GM12878 (cell line): ENCODE results near the gene ACTR1A. TPM values are rescaled to one million over a fixed set of nuclear protein-coding genes. Genes with fewer than 3 reads are reported as not detected.

Source experiments
- ATAC-seq: fragments of 200-7000 bp; cut with Tn5 transposase; 3 replicates; pipeline ENCODE4 v1.9.1; 2020; ENCODE audit warnings: mild to moderate bottlenecking, moderate library complexity
- BruUV-seq: library from RNA; stranded (reverse); fragments of 400-500 nt; replicated peaks from 2 replicates; lab custom pipeline; 2021; lab: Mats Ljungman, UMichigan
- CTCF ChIA-PET: fragments of 300-600 bp; sonication (Branson Sonifier 250); formaldehyde crosslinking; extraction: SDS; loops from one replicate; lab custom pipeline; 2021; ENCODE audit warnings: inconsistent platforms; lab: Yijun Ruan, JAX
- POLR2A ChIA-PET: fragments of 350-600 bp; formaldehyde crosslinking; extraction: SDS; loops from one replicate; lab custom pipeline; 2021; ENCODE audit warnings: inconsistent platforms; lab: Charles Lee
- RAD21 ChIA-PET: fragments of 300-600 bp; sonication (Branson Sonifier 250); formaldehyde crosslinking; loops from one replicate; lab custom pipeline; 2023; ENCODE audit warnings: antibody characterized with exemption; ENCODE audit not compliant: unreplicated experiment; lab: Charles Lee
- SMC1A ChIA-PET: fragments of 300-600 bp; sonication (Branson Sonifier 250); formaldehyde crosslinking; loops from one replicate; lab custom pipeline; 2023; ENCODE audit not compliant: unreplicated experiment, uncharacterized antibody; lab: Charles Lee
- DNase-seq: peaks from one replicate; pipeline ENCODE4 v3.0.0-alpha.2; 2011; ENCODE audit warnings: low read depth, low spot score
- FAIRE-seq: peaks from 3 replicates; lab custom pipeline; 2011; peaks lifted over from hg19 to GRCh38; lab: Jason Lieb, UNC
- H2AFZ ChIP-seq: 2 replicates; pipeline ENCODE4 v1.6.0; 2011; ENCODE audit warnings: low read depth, low read length, control low read depth; ENCODE audit not compliant: control insufficient read depth
- H3K27ac ChIP-seq: 2 replicates; pipeline ENCODE4 v1.5.1; 2011; ENCODE audit warnings: control low read depth; ENCODE audit not compliant: control insufficient read depth, insufficient read depth
- H3K27me3 ChIP-seq, 2 experiments: replicated peaks in 1 of 2; 2 replicates each; pipeline versions ENCODE4 v1.6.0 to v1.6.1; 2011; ENCODE audit warnings: low read length in 1 of 2; ENCODE audit not compliant: control insufficient read depth in 2 of 2, insufficient read depth in 2 of 2
- H3K36me3 ChIP-seq, 2 experiments: 2 replicates each; pipeline ENCODE4 v1.5.1; 2011; ENCODE audit warnings: low read length in 1 of 2; ENCODE audit not compliant: control insufficient read depth in 2 of 2, insufficient read depth in 2 of 2
- H3K4me1 ChIP-seq: 2 replicates; pipeline ENCODE4 v1.6.1; 2011; ENCODE audit warnings: mild to moderate bottlenecking, low read length, moderate library complexity, mixed read lengths; ENCODE audit not compliant: control insufficient read depth, insufficient read depth
- H3K4me2 ChIP-seq: 2 replicates; pipeline ENCODE4 v1.6.0; 2011; ENCODE audit warnings: control low read depth; ENCODE audit not compliant: control insufficient read depth, insufficient read depth
- H3K4me3 ChIP-seq: fragments of 200-600 bp; sonication (generic); 2 replicates; pipeline ENCODE4 v1.5.1; 2016
- H3K79me2 ChIP-seq: 2 replicates; pipeline ENCODE4 v1.6.0; 2011; ENCODE audit warnings: low read length; ENCODE audit not compliant: control insufficient read depth, insufficient read depth
- H3K9ac ChIP-seq: 2 replicates; pipeline ENCODE4 v1.8.0; 2011; ENCODE audit warnings: low read length, control low read depth, mixed read lengths; ENCODE audit not compliant: control insufficient read depth, insufficient read depth
- H3K9me3 ChIP-seq: replicated peaks from 3 replicates; pipeline ENCODE4 v1.5.1; 2011; ENCODE audit warnings: mild to moderate bottlenecking, low read length; ENCODE audit not compliant: control insufficient read depth, insufficient read depth
- H4K20me1 ChIP-seq: 2 replicates; pipeline ENCODE4 v1.6.0; 2011; ENCODE audit not compliant: control insufficient read depth, insufficient read depth
- ASH2L ChIP-seq: fragments of 300-600, 200-600 bp; sonication (generic); IDR thresholded peaks from 2 replicates; pipeline ENCODE4 v1.6.1; 2017; ENCODE audit warnings: low read depth, mild to moderate bottlenecking, borderline replicate concordance
- CHD4 ChIP-seq: fragments of 200-600 bp; sonication (generic); IDR thresholded peaks from 2 replicates; pipeline ENCODE4 v1.6.1; 2016; ENCODE audit warnings: mild to moderate bottlenecking
- FOXM1 ChIP-seq: IDR thresholded peaks from 2 replicates; pipeline ENCODE4 v1.6.1; 2012; ENCODE audit warnings: low read depth, mild to moderate bottlenecking, inconsistent platforms, low read length, moderate library complexity
- MEF2A ChIP-seq: IDR thresholded peaks from 2 replicates; pipeline ENCODE4 v1.6.1; 2011; ENCODE audit warnings: low read depth, mild to moderate bottlenecking, low read length, moderate library complexity; ENCODE audit not compliant: insufficient read depth
- NBN ChIP-seq: fragments of 450-650 bp; IDR thresholded peaks from 2 replicates; pipeline ENCODE4 v1.6.1; 2016
- POLR2AphosphoS2 ChIP-seq: IDR thresholded peaks from 2 replicates; pipeline ENCODE4 v1.6.1; 2011; ENCODE audit warnings: low read depth, mild to moderate bottlenecking, low read length, improper control_type of control experiment, moderate library complexity
- POLR2AphosphoS5 ChIP-seq: IDR thresholded peaks from 2 replicates; pipeline ENCODE4 v1.6.1; 2011; ENCODE audit warnings: mild to moderate bottlenecking, low read length, inconsistent platforms
- RAD21 ChIP-seq: IDR thresholded peaks from 2 replicates; pipeline ENCODE4 v1.6.1; 2011; ENCODE audit warnings: mild to moderate bottlenecking, low read depth, low read length, moderate library complexity; ENCODE audit not compliant: insufficient read depth
- TARDBP ChIP-seq: IDR thresholded peaks from 2 replicates; pipeline ENCODE4 v1.6.1; 2016; ENCODE audit warnings: borderline replicate concordance
- TCF12 ChIP-seq: IDR thresholded peaks from 2 replicates; pipeline ENCODE4 v1.6.1; 2011; ENCODE audit warnings: low read depth, mild to moderate bottlenecking, low read length
- ZNF622 ChIP-seq: fragments of 450-650 bp; IDR thresholded peaks from 2 replicates; pipeline ENCODE4 v1.6.1; 2017; ENCODE audit warnings: mild to moderate bottlenecking, inconsistent platforms
- ZZZ3 ChIP-seq: IDR thresholded peaks from 2 replicates; pipeline ENCODE4 v1.6.1; 2011; ENCODE audit warnings: low read depth; ENCODE audit not compliant: control insufficient read depth, insufficient read length
- WGBS: methylation state at CpG from one replicate; pipeline ENCODE4 v1.1.6; 2016; ENCODE audit warnings: low lambda C conversion rate; ENCODE audit not compliant: insufficient replicate concordance, insufficient coverage; ENCODE audit errors: missing lambda C conversion rate; 5-methylcytosine and 5-hydroxymethylcytosine counted together
- in situ Hi-C: fragments of 300-500 bp; cut with MboI; formaldehyde crosslinking; loops from 9 replicates; pipeline ENCODE4 v1.14.3; 2018; ENCODE audit warnings: mixed read lengths
- intact Hi-C: fragments of 100-400 bp; cut with micrococcal nuclease; formaldehyde crosslinking; loops from one replicate; pipeline ENCODE4 v1.14.2; 2022; ENCODE audit not compliant: unreplicated experiment
- polyA plus RNA-seq, 11 experiments: library from polyadenylated mRNA; depleted of rRNA in 4 of 11; unstranded in 6 of 11; stranded (reverse) in 5 of 11; fragments of >200 nt; fragmentation: Nextera tagmentation in 4 of 11; fragmentation: Illumina TruSeq in 1 of 11; extraction: Ambion mirVana in 4 of 11; extraction: Trizol in 1 of 11; gene quantifications; 1 replicate in 1 of 11; 2 replicates in 10 of 11; pipeline versions ENCODE4 v1.2.1 to v1.2.3, GENCODE V29; 2011 to 2016; ENCODE audit warnings: inconsistent platforms in 2 of 11, missing spikeins in 2 of 11, low read depth in 1 of 11
- total RNA-seq, 4 experiments: library from RNA; depleted of rRNA in 3 of 4; stranded (reverse); fragments of >200 nt in 3 of 4; fragmentation: Illumina TruSeq in 1 of 4; extraction: Trizol in 1 of 4; gene quantifications; 2 replicates each; pipeline versions ENCODE4 v1.2.1 to v1.2.3, GENCODE V29; 2013 to 2021
- TF ChIP-seq, protein P1 (sequence below): fragments of 450-650 bp; IDR thresholded peaks from 2 replicates; pipeline ENCODE4 v1.6.1; 2017; ENCODE audit warnings: mild to moderate bottlenecking, moderate library complexity
- TF ChIP-seq, protein P2 (sequence below): IDR thresholded peaks from 2 replicates; pipeline ENCODE4 v1.6.1; 2012; ENCODE audit warnings: low read length, inconsistent platforms
- TF ChIP-seq, protein P3 (sequence below): IDR thresholded peaks from 2 replicates; pipeline ENCODE4 v1.6.1; 2012; ENCODE audit warnings: mild to moderate bottlenecking, low read depth, low read length

Gene ACTR1A
- total and polyA plus RNA-seq, 10 of the 15 experiments (the other 5 are each of a cell fraction or from before 2014, with no cell fraction given), result 43.0 to 110 (median 78.9) TPM

- SMC1A ChIA-PET, result no interaction called here
- ATAC-seq, result no peak
Observed at GRCh38 chr10:102437515-102437914, 65.0 kb downstream of the ACTR1A start.

More at GRCh38 chr10:102437515-102437914, 65.0 kb downstream of the ACTR1A start:
- Histone ChIP-seq H3K36me3 (no peaks in the 10 kb centered on the region), H3K4me2 (no peak overlapping the region), H3K27me3 (no peaks in the 10 kb centered on the region), H3K9me3 (no peaks in the 10 kb centered on the region), H3K27ac (no peak overlapping the region), H3K4me1 (peaks cover 22% of the 10 kb centered on the region), H3K79me2 (no peaks in the 10 kb centered on the region; the same call in 1 of the 2 replicates), H3K9ac (no peak overlapping the region), H4K20me1 (no peaks in the 10 kb centered on the region), H3K4me3 (no peak overlapping the region), H2AFZ (no peak overlapping the region)
- ChIA-PET POLR2A (interaction anchor here (1.3 to 3.0 kb wide), 2 partner anchors 13 to 16 kb away, joined by 14 to 28 read pairs; partner anchors contain the start of genes C10orf95 and FBXL15), CTCF (interaction anchor here (1.7 kb wide), 1 partner anchor 44 kb away, joined by 3 read pairs; no protein-coding TSS in a partner anchor), RAD21 (interaction anchor here (3.0 kb wide), 1 partner anchor 13 kb away, joined by 16 read pairs; the partner anchor contains the start of gene C10orf95)
- intact Hi-C loops, result no loop called here
- BruUV-seq, result no TSS peak
- in situ Hi-C loops, result no loop called here
- 81% methylated on average over 3 of the region's 3 CpGs for WGBS
- FAIRE-seq (no peak), DNase-seq (no peak)
- TF ChIP-seq MEF2A, result no peak
- TF ChIP-seq, protein P1, sequence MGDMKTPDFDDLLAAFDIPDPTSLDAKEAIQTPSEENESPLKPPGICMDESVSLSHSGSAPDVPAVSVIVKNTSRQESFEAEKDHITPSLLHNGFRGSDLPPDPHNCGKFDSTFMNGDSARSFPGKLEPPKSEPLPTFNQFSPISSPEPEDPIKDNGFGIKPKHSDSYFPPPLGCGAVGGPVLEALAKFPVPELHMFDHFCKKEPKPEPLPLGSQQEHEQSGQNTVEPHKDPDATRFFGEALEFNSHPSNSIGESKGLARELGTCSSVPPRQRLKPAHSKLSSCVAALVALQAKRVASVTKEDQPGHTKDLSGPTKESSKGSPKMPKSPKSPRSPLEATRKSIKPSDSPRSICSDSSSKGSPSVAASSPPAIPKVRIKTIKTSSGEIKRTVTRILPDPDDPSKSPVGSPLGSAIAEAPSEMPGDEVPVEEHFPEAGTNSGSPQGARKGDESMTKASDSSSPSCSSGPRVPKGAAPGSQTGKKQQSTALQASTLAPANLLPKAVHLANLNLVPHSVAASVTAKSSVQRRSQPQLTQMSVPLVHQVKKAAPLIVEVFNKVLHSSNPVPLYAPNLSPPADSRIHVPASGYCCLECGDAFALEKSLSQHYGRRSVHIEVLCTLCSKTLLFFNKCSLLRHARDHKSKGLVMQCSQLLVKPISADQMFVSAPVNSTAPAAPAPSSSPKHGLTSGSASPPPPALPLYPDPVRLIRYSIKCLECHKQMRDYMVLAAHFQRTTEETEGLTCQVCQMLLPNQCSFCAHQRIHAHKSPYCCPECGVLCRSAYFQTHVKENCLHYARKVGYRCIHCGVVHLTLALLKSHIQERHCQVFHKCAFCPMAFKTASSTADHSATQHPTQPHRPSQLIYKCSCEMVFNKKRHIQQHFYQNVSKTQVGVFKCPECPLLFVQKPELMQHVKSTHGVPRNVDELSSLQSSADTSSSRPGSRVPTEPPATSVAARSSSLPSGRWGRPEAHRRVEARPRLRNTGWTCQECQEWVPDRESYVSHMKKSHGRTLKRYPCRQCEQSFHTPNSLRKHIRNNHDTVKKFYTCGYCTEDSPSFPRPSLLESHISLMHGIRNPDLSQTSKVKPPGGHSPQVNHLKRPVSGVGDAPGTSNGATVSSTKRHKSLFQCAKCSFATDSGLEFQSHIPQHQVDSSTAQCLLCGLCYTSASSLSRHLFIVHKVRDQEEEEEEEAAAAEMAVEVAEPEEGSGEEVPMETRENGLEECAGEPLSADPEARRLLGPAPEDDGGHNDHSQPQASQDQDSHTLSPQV, result no peak
- TF ChIP-seq, protein P2, sequence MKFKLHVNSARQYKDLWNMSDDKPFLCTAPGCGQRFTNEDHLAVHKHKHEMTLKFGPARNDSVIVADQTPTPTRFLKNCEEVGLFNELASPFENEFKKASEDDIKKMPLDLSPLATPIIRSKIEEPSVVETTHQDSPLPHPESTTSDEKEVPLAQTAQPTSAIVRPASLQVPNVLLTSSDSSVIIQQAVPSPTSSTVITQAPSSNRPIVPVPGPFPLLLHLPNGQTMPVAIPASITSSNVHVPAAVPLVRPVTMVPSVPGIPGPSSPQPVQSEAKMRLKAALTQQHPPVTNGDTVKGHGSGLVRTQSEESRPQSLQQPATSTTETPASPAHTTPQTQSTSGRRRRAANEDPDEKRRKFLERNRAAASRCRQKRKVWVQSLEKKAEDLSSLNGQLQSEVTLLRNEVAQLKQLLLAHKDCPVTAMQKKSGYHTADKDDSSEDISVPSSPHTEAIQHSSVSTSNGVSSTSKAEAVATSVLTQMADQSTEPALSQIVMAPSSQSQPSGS, result no peak
- TF ChIP-seq RAD21, result no peak
- no peak for TF ChIP-seq POLR2AphosphoS2
- no peak for TF ChIP-seq FOXM1
- TF ChIP-seq NBN, result no peak
- TF ChIP-seq ASH2L, result no peak
- no peak for TF ChIP-seq POLR2AphosphoS5
- no peak for TF ChIP-seq TARDBP
- no peak for TF ChIP-seq TCF12
- no peak for TF ChIP-seq ZZZ3
- no peak for TF ChIP-seq CHD4
- TF ChIP-seq, protein P3, sequence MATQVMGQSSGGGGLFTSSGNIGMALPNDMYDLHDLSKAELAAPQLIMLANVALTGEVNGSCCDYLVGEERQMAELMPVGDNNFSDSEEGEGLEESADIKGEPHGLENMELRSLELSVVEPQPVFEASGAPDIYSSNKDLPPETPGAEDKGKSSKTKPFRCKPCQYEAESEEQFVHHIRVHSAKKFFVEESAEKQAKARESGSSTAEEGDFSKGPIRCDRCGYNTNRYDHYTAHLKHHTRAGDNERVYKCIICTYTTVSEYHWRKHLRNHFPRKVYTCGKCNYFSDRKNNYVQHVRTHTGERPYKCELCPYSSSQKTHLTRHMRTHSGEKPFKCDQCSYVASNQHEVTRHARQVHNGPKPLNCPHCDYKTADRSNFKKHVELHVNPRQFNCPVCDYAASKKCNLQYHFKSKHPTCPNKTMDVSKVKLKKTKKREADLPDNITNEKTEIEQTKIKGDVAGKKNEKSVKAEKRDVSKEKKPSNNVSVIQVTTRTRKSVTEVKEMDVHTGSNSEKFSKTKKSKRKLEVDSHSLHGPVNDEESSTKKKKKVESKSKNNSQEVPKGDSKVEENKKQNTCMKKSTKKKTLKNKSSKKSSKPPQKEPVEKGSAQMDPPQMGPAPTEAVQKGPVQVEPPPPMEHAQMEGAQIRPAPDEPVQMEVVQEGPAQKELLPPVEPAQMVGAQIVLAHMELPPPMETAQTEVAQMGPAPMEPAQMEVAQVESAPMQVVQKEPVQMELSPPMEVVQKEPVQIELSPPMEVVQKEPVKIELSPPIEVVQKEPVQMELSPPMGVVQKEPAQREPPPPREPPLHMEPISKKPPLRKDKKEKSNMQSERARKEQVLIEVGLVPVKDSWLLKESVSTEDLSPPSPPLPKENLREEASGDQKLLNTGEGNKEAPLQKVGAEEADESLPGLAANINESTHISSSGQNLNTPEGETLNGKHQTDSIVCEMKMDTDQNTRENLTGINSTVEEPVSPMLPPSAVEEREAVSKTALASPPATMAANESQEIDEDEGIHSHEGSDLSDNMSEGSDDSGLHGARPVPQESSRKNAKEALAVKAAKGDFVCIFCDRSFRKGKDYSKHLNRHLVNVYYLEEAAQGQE, result no peak
- TF ChIP-seq ZNF622, result no peak
